Thymus (tissue), 11 donors: ENCODE results near the gene HLX. TPM values are rescaled to one million over a fixed set of nuclear protein-coding genes. Genes with fewer than 3 reads are reported as not detected.
A peak's percentile ranks its signal among the peaks of the same experiment; 100 is the strongest.

Experiments
- DNase-seq, 9 donors: peaks; one replicate each; pipeline ENCODE4 v3.0.0-alpha.2; 2013; ENCODE audit warnings: low spot score in 9 of 9, low read depth in 6 of 9, missing footprints in 1 of 9
- H3K27ac ChIP-seq, 2 donors: one replicate each; pipeline ENCODE4 v1.5.1; 2013; ENCODE audit warnings: control low read depth in 1 of 2, low read depth in 1 of 2, low read length in 1 of 2, mild to moderate bottlenecking in 1 of 2, moderate library complexity in 1 of 2
- H3K27me3 ChIP-seq, 2 donors: one replicate each; pipeline ENCODE4 v1.5.1; 2013; ENCODE audit warnings: low read length in 1 of 2; ENCODE audit not compliant: control insufficient read depth in 2 of 2, insufficient read depth in 1 of 2
- H3K36me3 ChIP-seq, 2 donors: one replicate each; pipeline ENCODE4 v1.5.1; 2013; ENCODE audit warnings: low read length in 1 of 2, mild to moderate bottlenecking in 1 of 2, moderate library complexity in 1 of 2; ENCODE audit not compliant: control insufficient read depth in 2 of 2, insufficient read depth in 2 of 2
- H3K4me1 ChIP-seq, 2 donors: one replicate each; pipeline ENCODE4 v1.5.1; 2013; ENCODE audit warnings: low read length in 2 of 2; ENCODE audit not compliant: control insufficient read depth in 2 of 2, insufficient read depth in 2 of 2
- H3K4me3 ChIP-seq, 2 donors: one replicate each; pipeline ENCODE4 v1.5.1; 2013; ENCODE audit warnings: low read length in 2 of 2, control low read depth in 1 of 2, mild to moderate bottlenecking in 1 of 2
- H3K9me3 ChIP-seq, 2 donors: one replicate each; pipeline ENCODE4 v1.5.1; 2013; ENCODE audit warnings: low read length in 1 of 2, mild to moderate bottlenecking in 1 of 2; ENCODE audit not compliant: control insufficient read depth in 2 of 2, insufficient read depth in 1 of 2
- WGBS: extraction: QIAGEN DNeasy Blood & Tissue Kit; methylation state at CpG from one replicate; pipeline ENCODE4 v1.1.7; 2013; 5-methylcytosine and 5-hydroxymethylcytosine counted together
- polyA plus RNA-seq: library from polyadenylated mRNA; stranded (reverse); fragments of 200-250 nt; gene quantifications from one replicate; pipeline ENCODE4 v1.2.3, GENCODE V29; 2013
- total RNA-seq: library from RNA; stranded (reverse); fragments of 120-200 nt; gene quantifications from one replicate; pipeline ENCODE4 v1.2.4, GENCODE V29; 2013
- donor health status: healthy.

The HLX gene
- total and polyA plus RNA-seq, 2 donors: 2.4 to 6.5 TPM

DNA sequence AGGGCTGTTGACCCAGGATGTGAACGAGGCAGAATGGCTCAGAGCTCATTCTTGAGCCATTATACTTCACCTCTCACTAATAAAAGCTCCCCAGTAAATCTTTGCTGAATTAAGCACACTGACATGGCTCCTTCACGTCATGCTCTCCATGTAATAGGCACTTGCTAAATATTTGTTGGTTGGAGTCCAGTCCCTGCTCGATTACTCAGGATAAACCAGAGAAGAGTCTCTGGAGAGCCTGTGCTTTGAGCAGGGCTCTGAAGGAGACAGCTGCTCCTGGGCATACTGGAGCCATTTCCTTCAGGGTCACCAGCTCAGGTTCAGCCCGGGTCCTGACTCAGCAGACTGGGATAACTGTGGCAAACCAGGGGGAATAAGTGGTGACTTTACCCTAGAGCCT lies 46.9 kb downstream of the HLX start:
- DNase-seq: no peak
- H3K9me3 ChIP-seq: no peaks in the 10 kb centered on the region
- 87% methylated on average over 4 of the region's 4 CpGs for WGBS
- H3K4me1 ChIP-seq: peaks cover 2 to 12% of the 10 kb centered on the region in 2 donors
- no peak overlapping the region for H3K27ac ChIP-seq
- no peaks in the 10 kb centered on the region for H3K27me3 ChIP-seq
- H3K4me3 ChIP-seq: no peak overlapping the region
- no peaks in the 10 kb centered on the region for H3K36me3 ChIP-seq

DNA sequence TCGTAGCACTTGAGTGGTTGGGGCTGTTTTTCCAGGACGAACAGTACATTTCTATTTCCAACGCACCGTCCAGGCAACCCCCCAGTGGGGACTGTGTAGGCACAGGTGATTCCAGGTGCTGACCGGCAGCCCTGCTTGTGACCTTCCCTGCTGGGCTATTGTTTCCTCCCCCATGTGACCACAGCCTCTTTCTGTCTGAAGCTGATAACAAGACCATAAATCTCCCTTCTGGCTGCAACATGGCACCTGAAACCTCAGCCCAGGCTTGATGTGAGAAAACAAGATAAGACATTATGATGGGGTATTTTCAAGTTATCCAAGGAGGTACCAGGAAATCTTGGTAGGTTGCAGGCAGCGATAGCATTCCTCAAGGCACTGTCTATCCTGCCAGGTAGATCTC lies 48.2 kb downstream of the HLX start:
- Histone ChIP-seq H3K27ac (no peak overlapping the region), H3K4me1 (peaks cover 2 to 12% of the 10 kb centered on the region in 2 donors), H3K9me3 (no peaks in the 10 kb centered on the region), H3K36me3 (no peaks in the 10 kb centered on the region), H3K4me3 (no peak overlapping the region), H3K27me3 (no peaks in the 10 kb centered on the region)
- WGBS: 36% methylated on average over 6 of the region's 6 CpGs
- DNase-seq: no peak

- Histone ChIP-seq H3K27ac (no peak overlapping the region), H3K9me3 (no peaks in the 10 kb centered on the region), H3K27me3 (no peaks in the 10 kb centered on the region), H3K36me3 (no peaks in the 10 kb centered on the region), H3K4me1 (peaks cover 2 to 12% of the 10 kb centered on the region in 2 donors), H3K4me3 (no peak overlapping the region)
- WGBS: 94% methylated on average over 1 of the region's 1 CpG
- peak in 1 of 9 donors; percentile 5 for DNase-seq
Observed at GRCh38 chr1:220928320-220928719, 49.1 kb downstream of the HLX start.

DNA sequence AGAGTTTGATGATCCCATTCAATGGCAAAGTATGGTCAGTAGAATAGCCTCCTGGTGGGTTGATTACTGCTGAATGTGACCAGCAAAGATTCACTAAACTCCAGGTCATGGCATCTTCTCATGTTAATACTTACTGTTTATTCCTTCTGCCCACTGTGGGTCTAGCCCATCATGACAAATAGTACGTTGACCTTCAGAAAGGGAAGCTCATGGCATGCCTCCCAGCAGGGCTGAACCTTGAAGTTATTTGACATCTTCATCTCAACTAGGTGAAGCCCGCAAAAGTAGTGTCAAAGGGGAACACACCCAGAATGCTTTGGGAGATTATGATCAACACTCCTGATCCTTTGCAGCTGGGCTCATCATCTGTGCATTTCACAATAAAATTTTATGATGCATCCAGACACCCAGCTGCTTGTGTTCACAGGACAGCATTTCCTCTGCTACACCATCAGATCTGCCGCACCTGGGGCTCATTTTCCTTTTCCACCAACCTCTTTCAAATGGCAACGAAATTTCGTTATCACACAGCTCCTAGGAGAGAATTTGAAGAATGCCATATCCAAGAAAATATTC lies 49.6 kb downstream of the HLX start:
- H3K9me3 ChIP-seq: no peaks in the 10 kb centered on the region
- WGBS: 18% methylated on average over 5 of the region's 5 CpGs
- H3K4me3 ChIP-seq: no peak overlapping the region
- H3K4me1 ChIP-seq: peaks cover 2 to 12% of the 10 kb centered on the region in 2 donors
- H3K36me3 ChIP-seq: no peaks in the 10 kb centered on the region
- H3K27ac ChIP-seq: peak overlapping the region in 1 of 2 donors; percentile 7
- no peaks in the 10 kb centered on the region for H3K27me3 ChIP-seq
- peak in 1 of 9 donors; percentile 45 for DNase-seq

- H3K9me3 ChIP-seq: no peaks in the 10 kb centered on the region
- WGBS: 33% methylated on average over 1 of the region's 1 CpG
- DNase-seq: peak in 1 of 9 donors; percentile 4
Observed at GRCh38 chr1:220929304-220929703, 50.1 kb downstream of the HLX start.

More at GRCh38 chr1:220929304-220929703, 50.1 kb downstream of the HLX start:
- Histone ChIP-seq H3K36me3 (no peaks in the 10 kb centered on the region), H3K4me1 (peaks cover 2 to 12% of the 10 kb centered on the region in 2 donors), H3K4me3 (no peak overlapping the region), H3K27ac (no peak overlapping the region), H3K27me3 (no peaks in the 10 kb centered on the region)

Other genes with a start within 250 kb of the HLX start
- gene C1orf115, start 189.1 kb upstream of the HLX start, total RNA-seq: 3.5 TPM
- 5.2 TPM for gene C1orf115, start 189.1 kb upstream of the HLX start, polyA plus RNA-seq
- 1.6 TPM for gene MTARC2, start 131.1 kb upstream of the HLX start, total RNA-seq
- 9.5 TPM for gene MTARC2, start 131.1 kb upstream of the HLX start, polyA plus RNA-seq
- gene MTARC1, start 92.5 kb upstream of the HLX start, total RNA-seq: 1.8 TPM
- gene MTARC1, start 92.5 kb upstream of the HLX start, polyA plus RNA-seq: 3.3 TPM